Fibroblast of lung (primary cell): ENCODE results near the gene AP2A2. TPM values are rescaled to one million over a fixed set of nuclear protein-coding genes. Genes with fewer than 3 reads are reported as not detected.
"Not testable (repeated sequence)": the region's sequence is repeated elsewhere in the genome, so short reads cannot be mapped to it uniquely, and the experiment has no call there.

Source experiments
- DNase-seq, 2 donors: peaks; one replicate each; pipeline versions ENCODE4 v3.0.0 to v3.0.0-alpha.2; 2010; ENCODE audit warnings: low read depth in 2 of 2
- H2AFZ ChIP-seq: 2 replicates; pipeline ENCODE4 v1.5.1; 2012; ENCODE audit warnings: low read length, control low read depth, inconsistent platforms
- H3K27ac ChIP-seq: 2 replicates; pipeline ENCODE4 v1.5.1; 2011; ENCODE audit warnings: low read length, control low read depth; ENCODE audit not compliant: insufficient read depth
- H3K27me3 ChIP-seq: 2 replicates; pipeline ENCODE4 v1.5.1; 2011; ENCODE audit warnings: mild to moderate bottlenecking, low read length; ENCODE audit not compliant: control insufficient read depth, insufficient read depth
- H3K36me3 ChIP-seq: 2 replicates; pipeline ENCODE4 v1.5.1; 2011; ENCODE audit warnings: low read length; ENCODE audit not compliant: control insufficient read depth, insufficient read depth
- H3K4me1 ChIP-seq: 2 replicates; pipeline ENCODE4 v1.5.1; 2011; ENCODE audit warnings: low read length; ENCODE audit not compliant: control insufficient read depth, insufficient read depth; ENCODE audit errors: extremely low read depth
- H3K4me2 ChIP-seq: 2 replicates; pipeline ENCODE4 v1.5.1; 2011; ENCODE audit warnings: low read length, control low read depth; ENCODE audit not compliant: insufficient read depth; ENCODE audit errors: extremely low read depth
- H3K4me3 ChIP-seq, 4 experiments: fragments of 200-600 bp in 1 of 4; sonication (generic) in 1 of 4; replicated peaks in 1 of 4; 2 replicates each; pipeline ENCODE4 v1.5.1; 2011 to 2016; ENCODE audit warnings: low read length in 4 of 4, low read depth in 3 of 4, mild to moderate bottlenecking in 3 of 4, control low read depth in 2 of 4, inconsistent platforms in 1 of 4, mixed read lengths in 1 of 4; ENCODE audit not compliant: insufficient read depth in 1 of 4; ENCODE audit errors: control extremely low read depth in 1 of 4
- H3K79me2 ChIP-seq: 2 replicates; pipeline ENCODE4 v1.5.1; 2012; ENCODE audit warnings: mild to moderate bottlenecking, low read length, inconsistent platforms; ENCODE audit not compliant: control insufficient read depth, insufficient read depth
- H3K9ac ChIP-seq: 2 replicates; pipeline ENCODE4 v1.5.1; 2011; ENCODE audit warnings: mild to moderate bottlenecking, low read length, control low read depth; ENCODE audit not compliant: insufficient read depth
- H3K9me3 ChIP-seq: 2 replicates; pipeline ENCODE4 v1.5.1; 2012; ENCODE audit warnings: low read depth, low read length; ENCODE audit not compliant: control insufficient read depth, insufficient read depth
- H4K20me1 ChIP-seq: 2 replicates; pipeline ENCODE4 v1.5.1; 2011; ENCODE audit warnings: low read length; ENCODE audit not compliant: control insufficient read depth, insufficient read depth; ENCODE audit errors: extremely low read depth
- EZH2 ChIP-seq: IDR thresholded peaks from 2 replicates; pipeline ENCODE4 v1.5.1; 2012; ENCODE audit warnings: low read length, control low read depth, mild to moderate bottlenecking; ENCODE audit errors: missing control alignments
- polyA plus RNA-seq, 2 donors: library from polyadenylated mRNA; depleted of rRNA in 1 of 2; stranded (reverse) in 1 of 2; unstranded in 1 of 2; fragments of >200 nt; gene quantifications; 2 replicates each; pipeline ENCODE4 v1.2.1, GENCODE V29; 2011 to 2012; ENCODE audit warnings: missing spikeins in 1 of 2
- total RNA-seq: library from RNA; depleted of rRNA; stranded (reverse); fragments of >200 nt; gene quantifications from 2 replicates; pipeline ENCODE4 v1.2.1, GENCODE V29; 2014
- TF ChIP-seq, protein P1 (sequence below), 2 donors: IDR thresholded peaks in 1 of 2; conservative IDR thresholded peaks in 1 of 2; 1 replicate in 1 of 2; 2 replicates in 1 of 2; pipeline ENCODE4 v1.5.1; 2011 to 2012; ENCODE audit warnings: low read length in 2 of 2, control low read depth in 1 of 2, inconsistent platforms in 1 of 2, low read depth in 1 of 2, mild to moderate bottlenecking in 1 of 2

Gene AP2A2
- total and polyA plus RNA-seq, 2 donors (not counting 1 experiment from before 2014, with no cell fraction given): 21.6 to 46.1 TPM

DNA sequence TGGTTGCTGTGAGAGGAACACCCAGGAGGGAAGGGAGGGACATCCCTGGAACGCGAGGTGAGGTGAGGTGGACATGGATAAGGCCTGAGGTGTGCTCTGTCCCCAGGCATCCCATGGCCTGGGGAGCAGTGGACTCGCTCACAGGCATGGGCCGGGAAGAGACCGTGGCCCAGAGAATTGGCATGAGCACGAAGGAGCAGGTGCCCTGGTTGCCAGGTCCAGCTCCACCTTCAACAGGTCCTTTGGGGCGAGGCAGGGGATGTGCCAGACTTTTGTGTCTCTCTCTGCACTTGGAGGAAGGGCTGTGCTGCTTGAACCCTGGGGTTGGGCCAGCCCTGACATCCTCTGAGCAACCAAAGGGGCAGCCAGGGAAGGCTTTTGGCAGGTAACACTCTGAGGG, 89.4 kb downstream of the AP2A2 start:
- Histone ChIP-seq H3K9me3 (no peaks in the 10 kb centered on the region), H4K20me1 (no peaks in the 10 kb centered on the region), H3K79me2 (no peaks in the 10 kb centered on the region), H3K4me1 (no peaks in the 10 kb centered on the region), H3K27ac (no peak overlapping the region), H3K9ac (no peak overlapping the region), H3K36me3 (peaks cover 12% of the 10 kb centered on the region), H3K27me3 (no peaks in the 10 kb centered on the region), H2AFZ (no peak overlapping the region), H3K4me3 (no peak overlapping the region), H3K4me2 (no peak overlapping the region)
- TF ChIP-seq EZH2: no peak
- TF ChIP-seq, protein P1, sequence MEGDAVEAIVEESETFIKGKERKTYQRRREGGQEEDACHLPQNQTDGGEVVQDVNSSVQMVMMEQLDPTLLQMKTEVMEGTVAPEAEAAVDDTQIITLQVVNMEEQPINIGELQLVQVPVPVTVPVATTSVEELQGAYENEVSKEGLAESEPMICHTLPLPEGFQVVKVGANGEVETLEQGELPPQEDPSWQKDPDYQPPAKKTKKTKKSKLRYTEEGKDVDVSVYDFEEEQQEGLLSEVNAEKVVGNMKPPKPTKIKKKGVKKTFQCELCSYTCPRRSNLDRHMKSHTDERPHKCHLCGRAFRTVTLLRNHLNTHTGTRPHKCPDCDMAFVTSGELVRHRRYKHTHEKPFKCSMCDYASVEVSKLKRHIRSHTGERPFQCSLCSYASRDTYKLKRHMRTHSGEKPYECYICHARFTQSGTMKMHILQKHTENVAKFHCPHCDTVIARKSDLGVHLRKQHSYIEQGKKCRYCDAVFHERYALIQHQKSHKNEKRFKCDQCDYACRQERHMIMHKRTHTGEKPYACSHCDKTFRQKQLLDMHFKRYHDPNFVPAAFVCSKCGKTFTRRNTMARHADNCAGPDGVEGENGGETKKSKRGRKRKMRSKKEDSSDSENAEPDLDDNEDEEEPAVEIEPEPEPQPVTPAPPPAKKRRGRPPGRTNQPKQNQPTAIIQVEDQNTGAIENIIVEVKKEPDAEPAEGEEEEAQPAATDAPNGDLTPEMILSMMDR (conservative IDR thresholded peaks at IDR 0.05 in 1 of 2, IDR thresholded peaks at IDR 0.05 in 1 of 2; ENCODE audit: low read depth in 1 of 2, low read length in 2 of 2): no peak
- DNase-seq: no peak

DNA sequence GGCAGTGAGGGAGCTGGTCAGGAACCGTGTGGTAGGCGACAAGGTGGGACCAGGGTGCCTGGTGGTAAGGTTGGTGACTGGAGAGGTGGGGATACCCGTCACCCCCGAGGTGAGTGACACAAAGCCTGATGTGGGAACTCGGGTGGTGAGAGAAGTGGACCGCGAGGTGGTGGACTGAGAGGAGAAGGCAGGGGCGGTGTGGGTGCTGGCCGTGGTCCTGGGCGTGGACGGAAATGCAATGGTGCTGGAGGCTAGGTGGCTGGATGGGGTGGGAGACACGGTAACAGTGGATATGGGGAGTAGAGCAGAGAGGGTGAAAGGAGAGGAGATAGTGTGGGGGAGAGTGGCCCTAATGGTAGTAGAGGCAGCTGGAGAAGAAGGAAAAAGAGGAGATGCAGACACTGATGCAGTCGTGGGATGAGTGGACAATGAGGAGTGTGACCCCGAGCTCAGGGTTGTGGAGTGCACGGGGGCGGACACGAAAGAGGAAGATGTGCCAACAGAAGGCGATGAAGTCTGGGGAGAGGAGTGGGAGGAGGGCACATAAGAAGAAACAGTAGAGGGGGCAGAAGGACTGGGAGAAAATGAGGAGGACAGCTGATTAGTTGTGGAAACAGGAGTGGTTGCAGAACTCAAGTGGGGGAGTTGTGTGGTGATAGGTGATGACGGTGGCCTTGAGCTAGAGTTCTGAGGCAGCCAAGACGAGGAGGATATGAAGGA, 90.3 kb downstream of the AP2A2 start:
- Histone ChIP-seq H3K36me3 (peaks cover 4% of the 10 kb centered on the region), H3K4me2 (no peak overlapping the region), H3K9me3 (no peaks in the 10 kb centered on the region), H2AFZ (no peak overlapping the region), H3K9ac (no peak overlapping the region), H3K27ac (no peak overlapping the region), H3K4me1 (no peaks in the 10 kb centered on the region), H3K4me3 (no peak overlapping the region), H3K79me2 (no peaks in the 10 kb centered on the region), H3K27me3 (no peaks in the 10 kb centered on the region), H4K20me1 (no peaks in the 10 kb centered on the region)
- TF ChIP-seq EZH2: no peak
- DNase-seq: no peak

GRCh38 chr11:1016610-1017126, 91.0 kb downstream of the AP2A2 start:
- not testable (repeated sequence) for H4K20me1 ChIP-seq, H3K36me3 ChIP-seq, H3K27ac ChIP-seq, H2AFZ ChIP-seq, H3K4me3 ChIP-seq, H3K9me3 ChIP-seq, H3K27me3 ChIP-seq, H3K9ac ChIP-seq, H3K79me2 ChIP-seq, H3K4me2 ChIP-seq, H3K4me1 ChIP-seq
- DNase-seq: peak in 1 of 2 donors; percentile 5
